K562 (cell line): Measurements from ENCODE around the gene WEE1. TPM values are rescaled to one million over a fixed set of nuclear protein-coding genes. Genes with fewer than 3 reads are reported as not detected.

Experiments used
- BCOR ChIP-seq: fragments of 450-650 bp; IDR thresholded peaks from 2 replicates; pipeline ENCODE4 v1.6.1; 2016
- CBFA2T3 ChIP-seq: fragments of 450-650 bp; IDR thresholded peaks from 2 replicates; pipeline ENCODE4 v1.6.1; 2017
- DMBX1 ChIP-seq: fragments of 250-450 bp; sonication (Bioruptor Pico); IDR thresholded peaks from 2 replicates; pipeline ENCODE4 v1.8.0; 2022; ENCODE audit warnings: inconsistent platforms, mild to moderate bottlenecking, moderate library complexity, borderline replicate concordance
- DPF2 ChIP-seq: fragments of 450-650 bp; IDR thresholded peaks from 2 replicates; pipeline ENCODE4 v1.6.1; 2016
- L3MBTL2 ChIP-seq: fragments of 450-650 bp; IDR thresholded peaks from 2 replicates; pipeline ENCODE4 v1.6.1; 2016; ENCODE audit warnings: mild to moderate bottlenecking, moderate library complexity
- POLR2H ChIP-seq: IDR thresholded peaks from 2 replicates; pipeline ENCODE4 v1.6.1; 2016; ENCODE audit warnings: missing genetic modification characterization, low read depth, mild to moderate bottlenecking, control low read depth, missing compliant biosample characterization, moderate library complexity
- PYGO2 ChIP-seq: fragments of 450-650 bp; IDR thresholded peaks from 2 replicates; pipeline ENCODE4 v1.6.1; 2016; ENCODE audit warnings: mild to moderate bottlenecking, missing genetic modification characterization, moderate library complexity, missing compliant biosample characterization
- RBM15 ChIP-seq: fragments of 200-400 bp; formaldehyde crosslinking; IDR thresholded peaks from 2 replicates; pipeline ENCODE4 v1.6.1; 2018; ENCODE audit warnings: mild to moderate bottlenecking, low read length, moderate library complexity; ENCODE audit not compliant: insufficient read depth
- SMARCA4 ChIP-seq: fragments of 450-650 bp; IDR thresholded peaks from 2 replicates; pipeline ENCODE4 v1.6.1; 2016
- SMARCA5 ChIP-seq: fragments of 450-650 bp; IDR thresholded peaks from 2 replicates; pipeline ENCODE4 v1.6.1; 2016
- SMARCC2 ChIP-seq: fragments of 450-650 bp; IDR thresholded peaks from 2 replicates; pipeline ENCODE4 v1.6.1; 2017; ENCODE audit warnings: antibody characterized with exemption, moderate library complexity, mild to moderate bottlenecking, low read depth
- SMARCE1 ChIP-seq: fragments of 450-650 bp; IDR thresholded peaks from 2 replicates; pipeline ENCODE4 v1.7.1; 2016; ENCODE audit warnings: mild to moderate bottlenecking
- SPI1 ChIP-seq: IDR thresholded peaks from 2 replicates; pipeline ENCODE4 v1.6.1; 2011; ENCODE audit warnings: low read depth, low read length, control low read depth, borderline replicate concordance
- TAL1 ChIP-seq: fragments of 450-650 bp; IDR thresholded peaks from 2 replicates; pipeline ENCODE4 v1.6.1; 2016; ENCODE audit warnings: mild to moderate bottlenecking
- ZNF23 ChIP-seq: fragments of 250-450 bp; sonication (Bioruptor Pico); IDR thresholded peaks from 2 replicates; pipeline ENCODE4 v1.4.0; 2020; ENCODE audit warnings: mild to moderate bottlenecking
- ZNF347 ChIP-seq: fragments of 450-650 bp; formaldehyde crosslinking; IDR thresholded peaks from 2 replicates; pipeline ENCODE4 v1.4.0; 2020; ENCODE audit warnings: low read depth, mild to moderate bottlenecking, moderate library complexity
- ZNF668 ChIP-seq: fragments of 250-450 bp; sonication (Bioruptor Pico); IDR thresholded peaks from 2 replicates; pipeline ENCODE4 v1.8.0; 2022; ENCODE audit warnings: mild to moderate bottlenecking, inconsistent platforms
- polyA plus RNA-seq, 8 experiments: library from polyadenylated mRNA; depleted of rRNA in 4 of 8; stranded (reverse) in 5 of 8; unstranded in 3 of 8; fragments of >200 nt; fragmentation: Nextera tagmentation in 2 of 8; fragmentation: Illumina TruSeq in 1 of 8; extraction: Ambion mirVana in 2 of 8; extraction: Trizol in 1 of 8; gene quantifications; 2 replicates each; pipeline versions ENCODE4 v1.2.1 to v1.2.3, GENCODE V29; 2011 to 2014; ENCODE audit warnings: inconsistent platforms in 1 of 8, missing spikeins in 1 of 8
- total RNA-seq, 7 experiments: library from RNA; depleted of rRNA in 6 of 7; stranded (reverse); fragments of >200 nt in 6 of 7; fragmentation: Illumina TruSeq in 2 of 7; extraction: Trizol in 2 of 7; gene quantifications; 2 replicates each; pipeline versions ENCODE4 v1.2.1 to v1.2.3, GENCODE V29; 2011 to 2021; ENCODE audit warnings: low replicate concordance in 1 of 7
- TF ChIP-seq, protein P1 (sequence below): fragments of 200-800 bp; sonication (Bioruptor generic); IDR thresholded peaks from 2 replicates; pipeline ENCODE4 v1.6.1; 2017; ENCODE audit warnings: missing genetic modification characterization, missing compliant biosample characterization
- TF ChIP-seq, protein P2 (sequence below), 2 experiments: IDR thresholded peaks; 2 replicates each; pipeline ENCODE4 v1.6.1; 2011; ENCODE audit warnings: borderline replicate concordance in 1 of 2, control low read depth in 1 of 2, low read depth in 1 of 2, low read length in 1 of 2, mild to moderate bottlenecking in 1 of 2, mixed read lengths in 1 of 2, moderate library complexity in 1 of 2; ENCODE audit not compliant: insufficient read depth in 1 of 2, insufficient read length in 1 of 2, poor library complexity in 1 of 2, severe bottlenecking in 1 of 2; ENCODE audit errors: extremely low read depth in 1 of 2
- TF ChIP-seq, protein P3 (sequence below), 2 experiments: fragments of 450-650 bp in 1 of 2; sonication (generic) in 1 of 2; formaldehyde crosslinking in 1 of 2; IDR thresholded peaks in 1 of 2; conservative IDR thresholded peaks in 1 of 2; 2 replicates each; pipeline versions ENCODE4 v1.6.1 to v1.8.1; 2016 to 2023; ENCODE audit warnings: mild to moderate bottlenecking in 2 of 2, moderate library complexity in 2 of 2, inconsistent platforms in 1 of 2, missing genetic modification reagents in 1 of 2
- TF ChIP-seq, protein P4 (sequence below): sonication (generic); IDR thresholded peaks from 2 replicates; pipeline ENCODE4 v1.6.1; 2016
- TF ChIP-seq, protein P5 (sequence below): fragments of 450-650 bp; IDR thresholded peaks from 2 replicates; pipeline ENCODE4 v1.6.1; 2016; ENCODE audit warnings: mild to moderate bottlenecking

The WEE1 gene
- total and polyA plus RNA-seq, 9 of the 15 experiments (the other 6 are each of a cell fraction or from before 2014, with no cell fraction given) = 21.9 to 99.0 (median 67.4) TPM

DNA sequence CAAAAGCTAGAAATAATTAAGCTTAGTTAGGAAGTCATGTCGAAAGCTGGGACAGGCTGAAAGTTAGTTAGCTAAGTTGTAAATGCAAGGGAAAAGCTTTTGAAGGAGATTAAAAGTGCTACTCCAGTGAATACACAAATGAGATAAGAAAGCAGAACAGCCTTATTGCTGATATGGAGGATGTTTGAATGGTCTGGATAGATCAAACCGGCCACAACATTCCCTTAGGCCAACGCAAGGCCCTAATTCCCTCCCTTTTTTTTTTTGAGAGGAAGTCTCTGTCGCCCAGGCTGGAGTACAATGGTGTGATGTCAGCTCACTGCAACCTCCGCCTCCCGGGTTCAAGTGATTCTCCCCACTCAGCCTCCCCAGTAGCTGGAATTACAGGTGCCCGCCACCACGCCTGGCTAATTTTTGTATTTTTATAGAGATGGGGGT is 23.3 kb upstream of the WEE1 start (continued):
- TF ChIP-seq PYGO2 (tag) (no peak), SPI1 (peak; percentile 26; the same call in 1 of the 2 replicates), L3MBTL2 (peak; percentile 71), BCOR (peak; percentile 93), SMARCE1 (peak; percentile 69), ZNF668 (CRISPR knock-in tag) (0 out of 2 replicates have a peak, but pooled peaks have one; percentile 26), RBM15 (no peak), CBFA2T3 (peak; percentile 86), TAL1 (peak; percentile 52), SMARCA5 (peak; percentile 14; the same call in 1 of the 2 replicates), DMBX1 (CRISPR knock-in tag) (peak; percentile 65; the same call in 1 of the 2 replicates), ZNF347 (CRISPR knock-in tag) (no peak), POLR2H (no peak), SMARCC2 (0 out of 2 replicates have a peak, but pooled peaks have one; percentile 39), ZNF23 (no peak), SMARCA4 (peak; percentile 76), DPF2 (peak; percentile 76)
- TF ChIP-seq, protein P1, sequence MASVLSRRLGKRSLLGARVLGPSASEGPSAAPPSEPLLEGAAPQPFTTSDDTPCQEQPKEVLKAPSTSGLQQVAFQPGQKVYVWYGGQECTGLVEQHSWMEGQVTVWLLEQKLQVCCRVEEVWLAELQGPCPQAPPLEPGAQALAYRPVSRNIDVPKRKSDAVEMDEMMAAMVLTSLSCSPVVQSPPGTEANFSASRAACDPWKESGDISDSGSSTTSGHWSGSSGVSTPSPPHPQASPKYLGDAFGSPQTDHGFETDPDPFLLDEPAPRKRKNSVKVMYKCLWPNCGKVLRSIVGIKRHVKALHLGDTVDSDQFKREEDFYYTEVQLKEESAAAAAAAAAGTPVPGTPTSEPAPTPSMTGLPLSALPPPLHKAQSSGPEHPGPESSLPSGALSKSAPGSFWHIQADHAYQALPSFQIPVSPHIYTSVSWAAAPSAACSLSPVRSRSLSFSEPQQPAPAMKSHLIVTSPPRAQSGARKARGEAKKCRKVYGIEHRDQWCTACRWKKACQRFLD = no peak
- TF ChIP-seq, protein P2, sequence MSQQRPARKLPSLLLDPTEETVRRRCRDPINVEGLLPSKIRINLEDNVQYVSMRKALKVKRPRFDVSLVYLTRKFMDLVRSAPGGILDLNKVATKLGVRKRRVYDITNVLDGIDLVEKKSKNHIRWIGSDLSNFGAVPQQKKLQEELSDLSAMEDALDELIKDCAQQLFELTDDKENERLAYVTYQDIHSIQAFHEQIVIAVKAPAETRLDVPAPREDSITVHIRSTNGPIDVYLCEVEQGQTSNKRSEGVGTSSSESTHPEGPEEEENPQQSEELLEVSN (IDR thresholded peaks at IDR 0.05; ENCODE audit: borderline replicate concordance in 1 of 2, extremely low read depth in 1 of 2, insufficient read depth in 1 of 2, insufficient read length in 1 of 2, low read depth in 1 of 2, low read length in 1 of 2, poor library complexity in 1 of 2, severe bottlenecking in 1 of 2) = peak; percentile 24 to 28
- TF ChIP-seq, protein P3, sequence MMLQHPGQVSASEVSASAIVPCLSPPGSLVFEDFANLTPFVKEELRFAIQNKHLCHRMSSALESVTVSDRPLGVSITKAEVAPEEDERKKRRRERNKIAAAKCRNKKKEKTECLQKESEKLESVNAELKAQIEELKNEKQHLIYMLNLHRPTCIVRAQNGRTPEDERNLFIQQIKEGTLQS (IDR thresholded peaks at IDR 0.05) = no peak
- TF ChIP-seq, protein P3 (CRISPR knock-in tag; conservative IDR thresholded peaks at IDR 0.05) = no peak
- TF ChIP-seq, protein P4, sequence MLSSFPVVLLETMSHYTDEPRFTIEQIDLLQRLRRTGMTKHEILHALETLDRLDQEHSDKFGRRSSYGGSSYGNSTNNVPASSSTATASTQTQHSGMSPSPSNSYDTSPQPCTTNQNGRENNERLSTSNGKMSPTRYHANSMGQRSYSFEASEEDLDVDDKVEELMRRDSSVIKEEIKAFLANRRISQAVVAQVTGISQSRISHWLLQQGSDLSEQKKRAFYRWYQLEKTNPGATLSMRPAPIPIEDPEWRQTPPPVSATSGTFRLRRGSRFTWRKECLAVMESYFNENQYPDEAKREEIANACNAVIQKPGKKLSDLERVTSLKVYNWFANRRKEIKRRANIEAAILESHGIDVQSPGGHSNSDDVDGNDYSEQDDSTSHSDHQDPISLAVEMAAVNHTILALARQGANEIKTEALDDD = peak; percentile 93
- TF ChIP-seq, protein P5, sequence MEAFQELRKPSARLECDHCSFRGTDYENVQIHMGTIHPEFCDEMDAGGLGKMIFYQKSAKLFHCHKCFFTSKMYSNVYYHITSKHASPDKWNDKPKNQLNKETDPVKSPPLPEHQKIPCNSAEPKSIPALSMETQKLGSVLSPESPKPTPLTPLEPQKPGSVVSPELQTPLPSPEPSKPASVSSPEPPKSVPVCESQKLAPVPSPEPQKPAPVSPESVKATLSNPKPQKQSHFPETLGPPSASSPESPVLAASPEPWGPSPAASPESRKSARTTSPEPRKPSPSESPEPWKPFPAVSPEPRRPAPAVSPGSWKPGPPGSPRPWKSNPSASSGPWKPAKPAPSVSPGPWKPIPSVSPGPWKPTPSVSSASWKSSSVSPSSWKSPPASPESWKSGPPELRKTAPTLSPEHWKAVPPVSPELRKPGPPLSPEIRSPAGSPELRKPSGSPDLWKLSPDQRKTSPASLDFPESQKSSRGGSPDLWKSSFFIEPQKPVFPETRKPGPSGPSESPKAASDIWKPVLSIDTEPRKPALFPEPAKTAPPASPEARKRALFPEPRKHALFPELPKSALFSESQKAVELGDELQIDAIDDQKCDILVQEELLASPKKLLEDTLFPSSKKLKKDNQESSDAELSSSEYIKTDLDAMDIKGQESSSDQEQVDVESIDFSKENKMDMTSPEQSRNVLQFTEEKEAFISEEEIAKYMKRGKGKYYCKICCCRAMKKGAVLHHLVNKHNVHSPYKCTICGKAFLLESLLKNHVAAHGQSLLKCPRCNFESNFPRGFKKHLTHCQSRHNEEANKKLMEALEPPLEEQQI = 0 out of 2 replicates have a peak, but pooled peaks have one; percentile 30
